GM12878 (cell line): ENCODE measurements around the gene POMT1. TPM values are rescaled to one million over a fixed set of nuclear protein-coding genes. Genes with fewer than 3 reads are reported as not detected.

Experiments used
- ATAC-seq: fragments of 200-7000 bp; cut with Tn5 transposase; 3 replicates; pipeline ENCODE4 v1.9.1; 2020; ENCODE audit warnings: mild to moderate bottlenecking, moderate library complexity
- BruUV-seq: library from RNA; stranded (reverse); fragments of 400-500 nt; replicated peaks from 2 replicates; lab custom pipeline; 2021; lab: Mats Ljungman, UMichigan
- CTCF ChIA-PET: fragments of 300-600 bp; sonication (Branson Sonifier 250); formaldehyde crosslinking; extraction: SDS; loops from one replicate; lab custom pipeline; 2021; ENCODE audit warnings: inconsistent platforms; lab: Yijun Ruan, JAX
- POLR2A ChIA-PET: fragments of 350-600 bp; formaldehyde crosslinking; extraction: SDS; loops from one replicate; lab custom pipeline; 2021; ENCODE audit warnings: inconsistent platforms; lab: Charles Lee
- RAD21 ChIA-PET: fragments of 300-600 bp; sonication (Branson Sonifier 250); formaldehyde crosslinking; loops from one replicate; lab custom pipeline; 2023; ENCODE audit warnings: antibody characterized with exemption; ENCODE audit not compliant: unreplicated experiment; lab: Charles Lee
- SMC1A ChIA-PET: fragments of 300-600 bp; sonication (Branson Sonifier 250); formaldehyde crosslinking; loops from one replicate; lab custom pipeline; 2023; ENCODE audit not compliant: unreplicated experiment, uncharacterized antibody; lab: Charles Lee
- DNase-seq: peaks from one replicate; pipeline ENCODE4 v3.0.0-alpha.2; 2011; ENCODE audit warnings: low read depth, low spot score
- FAIRE-seq: peaks from 3 replicates; lab custom pipeline; 2011; peaks lifted over from hg19 to GRCh38; lab: Jason Lieb, UNC
- H2AFZ ChIP-seq: 2 replicates; pipeline ENCODE4 v1.6.0; 2011; ENCODE audit warnings: low read depth, low read length, control low read depth; ENCODE audit not compliant: control insufficient read depth
- H3K27ac ChIP-seq: 2 replicates; pipeline ENCODE4 v1.5.1; 2011; ENCODE audit warnings: control low read depth; ENCODE audit not compliant: control insufficient read depth, insufficient read depth
- H3K27me3 ChIP-seq, 2 experiments: replicated peaks in 1 of 2; 2 replicates each; pipeline versions ENCODE4 v1.6.0 to v1.6.1; 2011; ENCODE audit warnings: low read length in 1 of 2; ENCODE audit not compliant: control insufficient read depth in 2 of 2, insufficient read depth in 2 of 2
- H3K36me3 ChIP-seq, 2 experiments: 2 replicates each; pipeline ENCODE4 v1.5.1; 2011; ENCODE audit warnings: low read length in 1 of 2; ENCODE audit not compliant: control insufficient read depth in 2 of 2, insufficient read depth in 2 of 2
- H3K4me1 ChIP-seq: 2 replicates; pipeline ENCODE4 v1.6.1; 2011; ENCODE audit warnings: mild to moderate bottlenecking, low read length, moderate library complexity, mixed read lengths; ENCODE audit not compliant: control insufficient read depth, insufficient read depth
- H3K4me2 ChIP-seq: 2 replicates; pipeline ENCODE4 v1.6.0; 2011; ENCODE audit warnings: control low read depth; ENCODE audit not compliant: control insufficient read depth, insufficient read depth
- H3K4me3 ChIP-seq: fragments of 200-600 bp; sonication (generic); 2 replicates; pipeline ENCODE4 v1.5.1; 2016
- H3K79me2 ChIP-seq: 2 replicates; pipeline ENCODE4 v1.6.0; 2011; ENCODE audit warnings: low read length; ENCODE audit not compliant: control insufficient read depth, insufficient read depth
- H3K9ac ChIP-seq: 2 replicates; pipeline ENCODE4 v1.8.0; 2011; ENCODE audit warnings: low read length, control low read depth, mixed read lengths; ENCODE audit not compliant: control insufficient read depth, insufficient read depth
- H3K9me3 ChIP-seq: replicated peaks from 3 replicates; pipeline ENCODE4 v1.5.1; 2011; ENCODE audit warnings: mild to moderate bottlenecking, low read length; ENCODE audit not compliant: control insufficient read depth, insufficient read depth
- H4K20me1 ChIP-seq: 2 replicates; pipeline ENCODE4 v1.6.0; 2011; ENCODE audit not compliant: control insufficient read depth, insufficient read depth
- CBX3 ChIP-seq: fragments of 200-600 bp; sonication (generic); IDR thresholded peaks from 2 replicates; pipeline ENCODE4 v1.6.1; 2016; ENCODE audit warnings: low read depth, borderline replicate concordance
- HDGF ChIP-seq: fragments of 450-650 bp; IDR thresholded peaks from 2 replicates; pipeline ENCODE4 v1.6.1; 2016; ENCODE audit warnings: antibody characterized with exemption
- JUNB ChIP-seq: IDR thresholded peaks from 2 replicates; pipeline ENCODE4 v1.6.1; 2016; ENCODE audit warnings: antibody characterized with exemption, mild to moderate bottlenecking
- KLF5 ChIP-seq: fragments of 450-650 bp; IDR thresholded peaks from 2 replicates; pipeline ENCODE4 v1.6.1; 2014; ENCODE audit warnings: mild to moderate bottlenecking; ENCODE audit not compliant: partially characterized antibody
- MEF2B ChIP-seq: fragments of 450-650 bp; IDR thresholded peaks from 2 replicates; pipeline ENCODE4 v1.6.1; 2018; ENCODE audit warnings: mild to moderate bottlenecking, moderate library complexity; ENCODE audit not compliant: partially characterized antibody, poor library complexity, severe bottlenecking
- MTA2 ChIP-seq: fragments of 450-650 bp; IDR thresholded peaks from 2 replicates; pipeline ENCODE4 v1.6.1; 2016; ENCODE audit warnings: low read depth, mild to moderate bottlenecking, moderate library complexity
- SMC3 ChIP-seq: IDR thresholded peaks from 2 replicates; pipeline ENCODE4 v1.6.1; 2011; ENCODE audit warnings: low read length, improper control_type of control experiment, borderline replicate concordance
- STAT1 ChIP-seq: fragments of 450-650 bp; conservative IDR thresholded peaks from 2 replicates; pipeline ENCODE4 v1.6.1; 2014; ENCODE audit warnings: antibody characterized with exemption, mild to moderate bottlenecking
- SUZ12 ChIP-seq: fragments of 200-600 bp; sonication (generic); IDR thresholded peaks from one replicate; pipeline ENCODE4 v1.6.1; 2018; ENCODE audit warnings: antibody characterized with exemption, mild to moderate bottlenecking; ENCODE audit not compliant: unreplicated experiment
- WGBS: methylation state at CpG from one replicate; pipeline ENCODE4 v1.1.6; 2016; ENCODE audit warnings: low lambda C conversion rate; ENCODE audit not compliant: insufficient replicate concordance, insufficient coverage; ENCODE audit errors: missing lambda C conversion rate; 5-methylcytosine and 5-hydroxymethylcytosine counted together
- in situ Hi-C: fragments of 300-500 bp; cut with MboI; formaldehyde crosslinking; loops from 9 replicates; pipeline ENCODE4 v1.14.3; 2018; ENCODE audit warnings: mixed read lengths
- intact Hi-C: fragments of 100-400 bp; cut with micrococcal nuclease; formaldehyde crosslinking; loops from one replicate; pipeline ENCODE4 v1.14.2; 2022; ENCODE audit not compliant: unreplicated experiment
- polyA plus RNA-seq, 11 experiments: library from polyadenylated mRNA; depleted of rRNA in 4 of 11; unstranded in 6 of 11; stranded (reverse) in 5 of 11; fragments of >200 nt; fragmentation: Nextera tagmentation in 4 of 11; fragmentation: Illumina TruSeq in 1 of 11; extraction: Ambion mirVana in 4 of 11; extraction: Trizol in 1 of 11; gene quantifications; 1 replicate in 1 of 11; 2 replicates in 10 of 11; pipeline versions ENCODE4 v1.2.1 to v1.2.3, GENCODE V29; 2011 to 2016; ENCODE audit warnings: inconsistent platforms in 2 of 11, missing spikeins in 2 of 11, low read depth in 1 of 11
- total RNA-seq, 4 experiments: library from RNA; depleted of rRNA in 3 of 4; stranded (reverse); fragments of >200 nt in 3 of 4; fragmentation: Illumina TruSeq in 1 of 4; extraction: Trizol in 1 of 4; gene quantifications; 2 replicates each; pipeline versions ENCODE4 v1.2.1 to v1.2.3, GENCODE V29; 2013 to 2021
- TF ChIP-seq, protein P1 (sequence below): fragments of 450-650 bp; IDR thresholded peaks from 2 replicates; pipeline ENCODE4 v1.6.1; 2018; ENCODE audit warnings: borderline replicate concordance, mild to moderate bottlenecking; ENCODE audit not compliant: partially characterized antibody
- TF ChIP-seq, protein P2 (sequence below): fragments of 450-650 bp; IDR thresholded peaks from 2 replicates; pipeline ENCODE4 v1.6.1; 2017; ENCODE audit warnings: mild to moderate bottlenecking, moderate library complexity

The POMT1 gene
- total and polyA plus RNA-seq, 10 of the 15 experiments (the other 5 are each of a cell fraction or from before 2014, with no cell fraction given): 1.2 to 19.2 (median 12.6) TPM

DNA sequence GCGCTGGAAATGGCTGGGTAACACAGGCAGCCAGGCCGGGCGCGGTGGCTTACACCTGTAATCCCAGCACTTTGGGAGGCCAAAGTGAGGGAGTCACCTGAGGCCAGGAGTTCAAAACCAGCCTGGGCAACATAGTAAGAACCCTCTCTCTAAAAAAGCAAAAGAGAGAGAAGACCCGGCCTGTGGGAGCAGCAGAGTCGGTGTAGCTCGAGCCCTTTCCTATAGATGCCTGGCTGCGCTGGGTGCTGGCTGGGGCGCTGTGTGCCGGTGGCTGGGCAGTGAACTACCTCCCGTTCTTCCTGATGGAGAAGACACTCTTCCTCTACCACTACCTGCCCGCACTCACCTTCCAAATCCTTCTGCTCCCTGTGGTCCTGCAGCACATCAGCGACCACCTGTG, 19.1 kb downstream of the POMT1 start:
- ATAC-seq (no peak), DNase-seq (no peak), FAIRE-seq (no peak)
- intact Hi-C loops: no loop called here
- no peaks in the 10 kb centered on the region for H3K27me3 ChIP-seq
- H3K79me2 ChIP-seq: no peaks in the 10 kb centered on the region
- TF ChIP-seq HDGF (no peak), STAT1 (no peak), JUNB (no peak), KLF5 (no peak), MEF2B (no peak), SUZ12 (no peak), MTA2 (no peak), CBX3 (no peak), SMC3 (no peak)
- TF ChIP-seq, protein P1, sequence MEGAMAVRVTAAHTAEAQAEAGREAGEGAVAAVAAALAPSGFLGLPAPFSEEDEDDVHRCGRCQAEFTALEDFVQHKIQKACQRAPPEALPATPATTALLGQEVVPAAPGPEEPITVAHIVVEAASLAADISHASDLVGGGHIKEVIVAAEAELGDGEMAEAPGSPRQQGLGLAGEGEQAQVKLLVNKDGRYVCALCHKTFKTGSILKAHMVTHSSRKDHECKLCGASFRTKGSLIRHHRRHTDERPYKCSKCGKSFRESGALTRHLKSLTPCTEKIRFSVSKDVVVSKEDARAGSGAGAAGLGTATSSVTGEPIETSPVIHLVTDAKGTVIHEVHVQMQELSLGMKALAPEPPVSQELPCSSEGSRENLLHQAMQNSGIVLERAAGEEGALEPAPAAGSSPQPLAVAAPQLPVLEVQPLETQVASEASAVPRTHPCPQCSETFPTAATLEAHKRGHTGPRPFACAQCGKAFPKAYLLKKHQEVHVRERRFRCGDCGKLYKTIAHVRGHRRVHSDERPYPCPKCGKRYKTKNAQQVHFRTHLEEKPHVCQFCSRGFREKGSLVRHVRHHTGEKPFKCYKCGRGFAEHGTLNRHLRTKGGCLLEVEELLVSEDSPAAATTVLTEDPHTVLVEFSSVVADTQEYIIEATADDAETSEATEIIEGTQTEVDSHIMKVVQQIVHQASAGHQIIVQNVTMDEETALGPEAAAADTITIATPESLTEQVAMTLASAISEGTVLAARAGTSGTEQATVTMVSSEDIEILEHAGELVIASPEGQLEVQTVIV: no peak
- TF ChIP-seq, protein P2, sequence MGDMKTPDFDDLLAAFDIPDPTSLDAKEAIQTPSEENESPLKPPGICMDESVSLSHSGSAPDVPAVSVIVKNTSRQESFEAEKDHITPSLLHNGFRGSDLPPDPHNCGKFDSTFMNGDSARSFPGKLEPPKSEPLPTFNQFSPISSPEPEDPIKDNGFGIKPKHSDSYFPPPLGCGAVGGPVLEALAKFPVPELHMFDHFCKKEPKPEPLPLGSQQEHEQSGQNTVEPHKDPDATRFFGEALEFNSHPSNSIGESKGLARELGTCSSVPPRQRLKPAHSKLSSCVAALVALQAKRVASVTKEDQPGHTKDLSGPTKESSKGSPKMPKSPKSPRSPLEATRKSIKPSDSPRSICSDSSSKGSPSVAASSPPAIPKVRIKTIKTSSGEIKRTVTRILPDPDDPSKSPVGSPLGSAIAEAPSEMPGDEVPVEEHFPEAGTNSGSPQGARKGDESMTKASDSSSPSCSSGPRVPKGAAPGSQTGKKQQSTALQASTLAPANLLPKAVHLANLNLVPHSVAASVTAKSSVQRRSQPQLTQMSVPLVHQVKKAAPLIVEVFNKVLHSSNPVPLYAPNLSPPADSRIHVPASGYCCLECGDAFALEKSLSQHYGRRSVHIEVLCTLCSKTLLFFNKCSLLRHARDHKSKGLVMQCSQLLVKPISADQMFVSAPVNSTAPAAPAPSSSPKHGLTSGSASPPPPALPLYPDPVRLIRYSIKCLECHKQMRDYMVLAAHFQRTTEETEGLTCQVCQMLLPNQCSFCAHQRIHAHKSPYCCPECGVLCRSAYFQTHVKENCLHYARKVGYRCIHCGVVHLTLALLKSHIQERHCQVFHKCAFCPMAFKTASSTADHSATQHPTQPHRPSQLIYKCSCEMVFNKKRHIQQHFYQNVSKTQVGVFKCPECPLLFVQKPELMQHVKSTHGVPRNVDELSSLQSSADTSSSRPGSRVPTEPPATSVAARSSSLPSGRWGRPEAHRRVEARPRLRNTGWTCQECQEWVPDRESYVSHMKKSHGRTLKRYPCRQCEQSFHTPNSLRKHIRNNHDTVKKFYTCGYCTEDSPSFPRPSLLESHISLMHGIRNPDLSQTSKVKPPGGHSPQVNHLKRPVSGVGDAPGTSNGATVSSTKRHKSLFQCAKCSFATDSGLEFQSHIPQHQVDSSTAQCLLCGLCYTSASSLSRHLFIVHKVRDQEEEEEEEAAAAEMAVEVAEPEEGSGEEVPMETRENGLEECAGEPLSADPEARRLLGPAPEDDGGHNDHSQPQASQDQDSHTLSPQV: no peak
- in situ Hi-C loops: no loop called here
- SMC1A ChIA-PET: no interaction called here
- RAD21 ChIA-PET: no interaction called here
- POLR2A ChIA-PET: no interaction called here
- 95% methylated on average over 13 of the region's 13 CpGs for WGBS
- H3K27ac ChIP-seq: no peak overlapping the region
- no peaks in the 10 kb centered on the region for H3K4me1 ChIP-seq
- H4K20me1 ChIP-seq: no peaks in the 10 kb centered on the region
- no peak overlapping the region for H3K4me3 ChIP-seq
- no peak overlapping the region for H2AFZ ChIP-seq
- no peaks in the 10 kb centered on the region for H3K9me3 ChIP-seq
- BruUV-seq: no TSS peak
- H3K4me2 ChIP-seq: no peak overlapping the region
- CTCF ChIA-PET: no interaction called here
- H3K9ac ChIP-seq: no peak overlapping the region
- peaks cover 15 to 19% of the 10 kb centered on the region in 2 experiments for H3K36me3 ChIP-seq
